HEK293 (cell line): ENCODE data around the gene NPAS2.

Source experiments
- BCL6B ChIP-seq: fragments of 450-650 bp; formaldehyde crosslinking; IDR thresholded peaks from 2 replicates; pipeline ENCODE4 v1.5.1; 2017; ENCODE audit warnings: missing biosample characterization, missing genetic modification characterization
- CTCF ChIP-seq: fragments of 450-650 bp; formaldehyde crosslinking; IDR thresholded peaks from 2 replicates; pipeline ENCODE4 v1.5.1; 2016; ENCODE audit warnings: missing biosample characterization, missing genetic modification characterization
- EGR2 ChIP-seq: fragments of 450-650 bp; formaldehyde crosslinking; IDR thresholded peaks from 2 replicates; pipeline ENCODE4 v1.5.1; 2016; ENCODE audit warnings: low read depth, missing biosample characterization, missing genetic modification characterization
- HOXD13 ChIP-seq: sonication (generic); formaldehyde crosslinking; IDR thresholded peaks from 2 replicates; pipeline ENCODE4 v1.8.0; 2022; ENCODE audit warnings: missing genetic modification reagents, borderline replicate concordance
- PBX3 ChIP-seq: sonication (generic); formaldehyde crosslinking; IDR thresholded peaks from 2 replicates; pipeline ENCODE4 v1.8.1; 2022; ENCODE audit warnings: mild to moderate bottlenecking, moderate library complexity, missing genetic modification reagents
- PRDM2 ChIP-seq: fragments of 450-650 bp; formaldehyde crosslinking; IDR thresholded peaks from 2 replicates; pipeline ENCODE4 v1.5.1; 2016; ENCODE audit warnings: missing biosample characterization, missing genetic modification characterization, borderline replicate concordance
- YY1 ChIP-seq: fragments of 450-650 bp; formaldehyde crosslinking; IDR thresholded peaks from 2 replicates; pipeline ENCODE4 v1.5.1; 2018; ENCODE audit warnings: missing biosample characterization, missing genetic modification characterization
- ZNF138 ChIP-seq: fragments of 450-650 bp; formaldehyde crosslinking; IDR thresholded peaks from 2 replicates; pipeline ENCODE4 v1.5.1; 2016; ENCODE audit warnings: missing biosample characterization, missing genetic modification characterization, borderline replicate concordance
- ZNF16 ChIP-seq: fragments of 450-650 bp; formaldehyde crosslinking; IDR thresholded peaks from 2 replicates; pipeline ENCODE4 v1.5.1; 2016; ENCODE audit warnings: low read depth, missing biosample characterization, missing genetic modification characterization
- ZNF404 ChIP-seq: fragments of 450-650 bp; formaldehyde crosslinking; IDR thresholded peaks from 2 replicates; pipeline ENCODE4 v1.5.1; 2017; ENCODE audit warnings: missing biosample characterization, missing genetic modification characterization
- ZNF473 ChIP-seq: fragments of 450-650 bp; formaldehyde crosslinking; IDR thresholded peaks from 2 replicates; pipeline ENCODE4 v1.5.1; 2017; ENCODE audit warnings: missing biosample characterization, missing genetic modification characterization
- ZNF501 ChIP-seq: fragments of 450-650 bp; formaldehyde crosslinking; IDR thresholded peaks from 2 replicates; pipeline ENCODE4 v1.5.1; 2016; ENCODE audit warnings: missing biosample characterization, missing genetic modification characterization
- ZNF555 ChIP-seq: fragments of 450-650 bp; formaldehyde crosslinking; conservative IDR thresholded peaks from 2 replicates; pipeline ENCODE4 v1.5.1; 2017; ENCODE audit warnings: missing biosample characterization, mild to moderate bottlenecking, missing genetic modification characterization, inconsistent platforms
- ZNF658 ChIP-seq: fragments of 450-650 bp; formaldehyde crosslinking; IDR thresholded peaks from 2 replicates; pipeline ENCODE4; 2016; ENCODE audit warnings: missing biosample characterization, missing genetic modification characterization
- ZNF792 ChIP-seq: fragments of 450-650 bp; formaldehyde crosslinking; IDR thresholded peaks from 2 replicates; pipeline ENCODE4 v1.5.1; 2016; ENCODE audit warnings: missing biosample characterization, missing genetic modification characterization
- ZSCAN23 ChIP-seq: fragments of 450-650 bp; formaldehyde crosslinking; IDR thresholded peaks from 2 replicates; pipeline ENCODE4 v1.5.1; 2016; ENCODE audit warnings: missing biosample characterization, missing genetic modification characterization
- ZSCAN4 ChIP-seq: fragments of 450-650 bp; formaldehyde crosslinking; IDR thresholded peaks from 2 replicates; pipeline ENCODE4 v1.5.1; 2017; ENCODE audit warnings: missing biosample characterization, missing genetic modification characterization
- TF ChIP-seq, protein P1 (sequence below): fragments of 450-650 bp; formaldehyde crosslinking; IDR thresholded peaks from 2 replicates; pipeline ENCODE4 v1.5.1; 2016; ENCODE audit warnings: missing biosample characterization, missing genetic modification characterization
- TF ChIP-seq, protein P2 (sequence below): fragments of 450-650 bp; formaldehyde crosslinking; IDR thresholded peaks from 2 replicates; pipeline ENCODE4 v1.5.1; 2016; ENCODE audit warnings: missing biosample characterization, missing genetic modification characterization, borderline replicate concordance
- TF ChIP-seq, protein P3 (sequence below): fragments of 450-650 bp; formaldehyde crosslinking; IDR thresholded peaks from 2 replicates; pipeline ENCODE4 v1.5.1; 2016; ENCODE audit warnings: missing biosample characterization, missing genetic modification characterization

Gene NPAS2

GRCh38 chr2:100902817-100903405 lies 83.0 kb downstream of the NPAS2 start (continued):
- TF ChIP-seq, protein P1, sequence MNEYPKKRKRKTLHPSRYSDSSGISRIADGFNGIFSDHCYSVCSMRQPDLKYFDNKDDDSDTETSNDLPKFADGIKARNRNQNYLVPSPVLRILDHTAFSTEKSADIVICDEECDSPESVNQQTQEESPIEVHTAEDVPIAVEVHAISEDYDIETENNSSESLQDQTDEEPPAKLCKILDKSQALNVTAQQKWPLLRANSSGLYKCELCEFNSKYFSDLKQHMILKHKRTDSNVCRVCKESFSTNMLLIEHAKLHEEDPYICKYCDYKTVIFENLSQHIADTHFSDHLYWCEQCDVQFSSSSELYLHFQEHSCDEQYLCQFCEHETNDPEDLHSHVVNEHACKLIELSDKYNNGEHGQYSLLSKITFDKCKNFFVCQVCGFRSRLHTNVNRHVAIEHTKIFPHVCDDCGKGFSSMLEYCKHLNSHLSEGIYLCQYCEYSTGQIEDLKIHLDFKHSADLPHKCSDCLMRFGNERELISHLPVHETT (tag by site-specific recombination) = 0 out of 2 replicates have a peak, but pooled peaks have one; percentile 66
- no peak for TF ChIP-seq EGR2 (tag by site-specific recombination)
- no peak for TF ChIP-seq ZSCAN4 (tag by site-specific recombination)
- TF ChIP-seq CTCF = no peak
- no peak for TF ChIP-seq ZNF555 (tag by site-specific recombination)
- no peak for TF ChIP-seq ZNF138 (tag by site-specific recombination)
- TF ChIP-seq, protein P2, sequence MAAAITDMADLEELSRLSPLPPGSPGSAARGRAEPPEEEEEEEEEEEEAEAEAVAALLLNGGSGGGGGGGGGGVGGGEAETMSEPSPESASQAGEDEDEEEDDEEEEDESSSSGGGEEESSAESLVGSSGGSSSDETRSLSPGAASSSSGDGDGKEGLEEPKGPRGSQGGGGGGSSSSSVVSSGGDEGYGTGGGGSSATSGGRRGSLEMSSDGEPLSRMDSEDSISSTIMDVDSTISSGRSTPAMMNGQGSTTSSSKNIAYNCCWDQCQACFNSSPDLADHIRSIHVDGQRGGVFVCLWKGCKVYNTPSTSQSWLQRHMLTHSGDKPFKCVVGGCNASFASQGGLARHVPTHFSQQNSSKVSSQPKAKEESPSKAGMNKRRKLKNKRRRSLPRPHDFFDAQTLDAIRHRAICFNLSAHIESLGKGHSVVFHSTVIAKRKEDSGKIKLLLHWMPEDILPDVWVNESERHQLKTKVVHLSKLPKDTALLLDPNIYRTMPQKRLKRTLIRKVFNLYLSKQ = no peak
- TF ChIP-seq ZNF404 = no peak
- TF ChIP-seq PRDM2 (tag by site-specific recombination) = no peak
- TF ChIP-seq YY1 (tag by site-specific recombination) = no peak
- TF ChIP-seq ZNF658 = no peak
- no peak for TF ChIP-seq ZNF473 (tag by site-specific recombination)
- TF ChIP-seq ZNF792 = no peak
- no peak for TF ChIP-seq PBX3 (CRISPR knock-in tag)
- peak; percentile 79 for TF ChIP-seq ZSCAN23 (tag by site-specific recombination)
- TF ChIP-seq ZNF501 (tag by site-specific recombination) = no peak
- TF ChIP-seq, protein P3, sequence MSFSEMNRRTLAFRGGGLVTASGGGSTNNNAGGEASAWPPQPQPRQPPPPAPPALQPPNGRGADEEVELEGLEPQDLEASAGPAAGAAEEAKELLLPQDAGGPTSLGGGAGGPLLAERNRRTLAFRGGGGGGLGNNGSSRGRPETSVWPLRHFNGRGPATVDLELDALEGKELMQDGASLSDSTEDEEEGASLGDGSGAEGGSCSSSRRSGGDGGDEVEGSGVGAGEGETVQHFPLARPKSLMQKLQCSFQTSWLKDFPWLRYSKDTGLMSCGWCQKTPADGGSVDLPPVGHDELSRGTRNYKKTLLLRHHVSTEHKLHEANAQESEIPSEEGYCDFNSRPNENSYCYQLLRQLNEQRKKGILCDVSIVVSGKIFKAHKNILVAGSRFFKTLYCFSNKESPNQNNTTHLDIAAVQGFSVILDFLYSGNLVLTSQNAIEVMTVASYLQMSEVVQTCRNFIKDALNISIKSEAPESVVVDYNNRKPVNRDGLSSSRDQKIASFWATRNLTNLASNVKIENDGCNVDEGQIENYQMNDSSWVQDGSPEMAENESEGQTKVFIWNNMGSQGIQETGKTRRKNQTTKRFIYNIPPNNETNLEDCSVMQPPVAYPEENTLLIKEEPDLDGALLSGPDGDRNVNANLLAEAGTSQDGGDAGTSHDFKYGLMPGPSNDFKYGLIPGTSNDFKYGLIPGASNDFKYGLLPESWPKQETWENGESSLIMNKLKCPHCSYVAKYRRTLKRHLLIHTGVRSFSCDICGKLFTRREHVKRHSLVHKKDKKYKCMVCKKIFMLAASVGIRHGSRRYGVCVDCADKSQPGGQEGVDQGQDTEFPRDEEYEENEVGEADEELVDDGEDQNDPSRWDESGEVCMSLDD (tag by site-specific recombination) = no peak
- TF ChIP-seq HOXD13 (CRISPR knock-in tag) = peak; percentile 88; the same call in 1 of the 2 replicates
- TF ChIP-seq ZNF16 = no peak
- TF ChIP-seq BCL6B (tag by site-specific recombination) = no peak
